GM21367 (cell line): ENCODE results near the gene HDAC9.

Experiments
- ATAC-seq: cut with Tn5 transposase; IDR thresholded peaks from one replicate; pipeline ENCODE4 v1.9.1; 2021; ENCODE audit not compliant: unreplicated experiment

The HDAC9 gene

DNA sequence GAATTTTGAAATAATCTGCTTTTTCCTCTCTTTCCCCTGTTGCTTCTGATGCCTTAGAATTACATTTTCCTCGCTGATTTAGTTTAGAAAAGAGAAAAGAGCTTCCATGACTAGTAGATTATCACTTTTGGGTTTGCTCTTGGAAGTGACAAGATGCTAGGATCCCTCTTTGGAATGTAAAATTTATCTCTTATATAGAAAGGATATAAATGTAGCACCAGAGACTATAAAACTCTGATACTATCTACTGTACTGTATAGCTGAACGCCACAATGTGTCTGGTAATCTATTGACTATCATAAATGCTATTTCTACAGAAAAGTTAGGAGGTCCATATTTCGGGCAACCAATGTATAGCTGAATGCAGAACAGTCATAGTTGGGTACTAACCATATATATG lies 1.1 kb upstream of the HDAC9 start:
- ATAC-seq: no peak

DNA sequence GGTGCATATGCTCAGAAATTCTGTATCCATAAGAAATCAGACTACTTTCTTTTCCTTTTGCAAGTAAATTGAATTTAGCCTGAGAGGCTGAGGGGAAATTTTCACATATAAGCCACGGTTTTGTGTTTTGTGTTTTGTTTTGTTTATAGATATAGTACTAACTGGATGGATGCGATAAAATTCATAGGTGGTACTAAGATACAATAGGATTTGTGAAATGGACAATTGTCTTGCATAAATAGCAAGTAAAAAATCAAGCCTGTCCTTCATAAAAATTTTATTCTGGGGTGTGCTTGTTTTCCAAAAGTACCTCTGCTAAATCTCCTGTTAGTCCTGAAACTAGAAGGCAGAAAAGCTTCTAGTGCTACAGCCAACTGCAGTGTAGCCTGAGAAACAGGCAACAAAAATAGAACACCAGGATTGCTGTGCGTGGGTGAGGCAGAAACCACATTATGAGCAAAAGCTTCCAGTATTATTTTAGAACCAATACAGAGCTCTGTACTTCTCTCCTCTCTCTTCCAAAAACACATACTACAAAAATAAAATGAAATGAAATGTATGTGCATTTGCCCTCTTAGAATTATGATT lies 634 bp upstream of the HDAC9 start:
- peak; percentile 42 for ATAC-seq

DNA sequence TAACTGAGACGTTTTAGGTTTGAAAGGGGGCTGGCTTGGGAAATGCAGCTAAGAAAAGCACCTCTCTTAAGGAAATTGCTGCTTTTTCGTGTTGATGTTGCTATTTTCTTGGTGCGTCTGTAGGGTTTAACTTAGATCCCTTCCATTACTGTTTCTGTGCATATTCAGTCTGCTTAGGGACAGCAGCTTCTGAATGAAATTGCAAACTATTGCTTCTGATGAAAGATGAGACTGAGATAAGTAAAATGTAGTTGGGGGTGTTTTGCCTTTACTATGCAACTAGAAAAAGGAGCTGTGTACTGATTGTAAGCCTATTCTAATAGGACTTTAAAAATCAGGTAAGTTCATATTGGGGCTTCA lies 772 bp downstream of the HDAC9 start:
- peak; percentile 2 for ATAC-seq

DNA sequence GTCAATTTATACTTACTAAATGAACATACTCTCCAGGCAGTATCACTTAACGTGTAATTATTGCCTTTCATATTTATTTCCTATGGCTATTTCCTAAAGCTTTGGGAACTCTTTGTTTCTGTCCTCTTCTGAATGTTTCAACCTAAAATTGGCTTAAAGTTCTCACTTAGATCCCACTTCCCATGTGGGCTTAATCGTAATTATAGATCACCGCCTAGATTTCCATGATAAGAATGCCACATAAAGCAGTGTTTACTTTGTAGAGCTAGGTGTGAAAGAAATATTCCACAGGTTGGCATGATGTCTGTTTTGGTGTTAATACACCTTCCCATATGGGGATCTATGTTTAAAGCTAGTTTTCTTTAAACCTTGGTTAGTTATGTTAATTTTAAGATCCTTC lies 1.5 kb downstream of the HDAC9 start:
- no peak for ATAC-seq

DNA sequence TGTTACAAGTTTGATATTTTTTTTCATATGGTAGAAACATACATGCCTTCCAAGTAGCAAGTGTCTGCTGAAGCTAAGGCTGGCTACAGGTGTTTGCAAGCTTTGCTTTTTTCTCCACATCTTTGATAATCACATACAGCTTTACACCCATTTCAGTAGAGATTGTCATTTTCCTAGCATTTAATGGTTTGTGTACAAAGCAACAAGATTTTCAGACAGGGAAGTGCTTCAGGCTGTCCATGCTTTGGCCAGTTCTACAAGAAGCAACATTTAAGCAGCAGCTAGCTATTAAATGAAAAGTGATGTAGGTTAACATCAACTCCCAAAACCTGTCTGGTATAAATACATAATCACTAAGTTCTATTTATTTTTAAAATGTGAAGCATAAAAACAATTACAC lies 2.3 kb downstream of the HDAC9 start:
- ATAC-seq: no peak

DNA sequence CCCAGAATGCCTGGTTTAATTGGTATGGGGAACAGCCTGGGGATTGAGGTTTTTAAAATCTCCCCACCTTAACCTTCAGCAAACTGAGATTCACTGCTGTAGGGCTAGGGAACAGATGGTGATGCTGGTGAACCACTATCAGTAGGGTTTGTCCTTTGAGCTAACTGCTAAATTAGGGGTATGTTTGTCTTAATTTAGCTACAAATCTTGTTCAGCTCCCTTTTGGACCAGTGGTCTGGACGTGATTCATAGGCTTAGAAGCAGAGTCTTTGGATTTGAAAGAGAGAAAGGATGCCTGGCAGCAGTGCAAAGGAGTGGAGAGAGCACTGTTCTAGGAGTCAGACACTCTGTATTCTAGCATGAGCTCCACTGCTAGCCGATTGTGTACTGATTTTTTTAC lies 2.8 kb downstream of the HDAC9 start:
- ATAC-seq: no peak

DNA sequence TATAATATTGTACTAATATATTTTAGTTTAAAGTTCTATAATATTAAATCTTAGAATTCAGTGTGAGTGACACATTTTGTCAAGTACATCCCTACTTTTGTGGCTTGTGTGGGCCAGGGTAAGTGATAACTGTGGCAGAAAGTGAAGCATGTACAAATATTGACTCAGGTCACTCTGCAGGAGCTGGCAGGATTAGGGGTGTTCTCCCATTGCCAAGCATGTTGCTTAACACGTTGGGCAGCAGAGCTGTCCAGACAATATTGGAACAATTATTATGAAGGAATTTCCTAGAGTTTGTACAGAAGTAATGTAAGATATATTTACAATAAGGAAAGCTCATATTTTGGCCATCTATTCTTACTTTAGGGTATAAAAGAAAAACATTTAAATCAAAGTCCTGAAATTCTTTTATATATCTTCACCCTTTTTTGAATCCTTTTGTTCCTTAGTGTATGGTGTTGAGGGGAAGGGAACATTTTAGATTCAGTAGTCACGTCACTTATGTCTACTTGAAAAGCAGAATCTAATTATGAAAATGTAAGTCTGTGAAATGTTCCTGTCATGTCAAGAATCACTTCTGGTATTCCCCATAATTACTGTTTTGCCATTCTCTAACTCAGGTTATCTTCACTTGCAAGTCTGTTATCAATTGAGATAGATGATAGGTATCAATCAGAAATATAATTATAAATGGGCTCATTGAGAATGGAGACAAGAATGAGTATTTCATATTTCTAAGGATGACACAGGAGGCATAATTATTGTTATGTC lies 4.0 kb downstream of the HDAC9 start:
- ATAC-seq: no peak

DNA sequence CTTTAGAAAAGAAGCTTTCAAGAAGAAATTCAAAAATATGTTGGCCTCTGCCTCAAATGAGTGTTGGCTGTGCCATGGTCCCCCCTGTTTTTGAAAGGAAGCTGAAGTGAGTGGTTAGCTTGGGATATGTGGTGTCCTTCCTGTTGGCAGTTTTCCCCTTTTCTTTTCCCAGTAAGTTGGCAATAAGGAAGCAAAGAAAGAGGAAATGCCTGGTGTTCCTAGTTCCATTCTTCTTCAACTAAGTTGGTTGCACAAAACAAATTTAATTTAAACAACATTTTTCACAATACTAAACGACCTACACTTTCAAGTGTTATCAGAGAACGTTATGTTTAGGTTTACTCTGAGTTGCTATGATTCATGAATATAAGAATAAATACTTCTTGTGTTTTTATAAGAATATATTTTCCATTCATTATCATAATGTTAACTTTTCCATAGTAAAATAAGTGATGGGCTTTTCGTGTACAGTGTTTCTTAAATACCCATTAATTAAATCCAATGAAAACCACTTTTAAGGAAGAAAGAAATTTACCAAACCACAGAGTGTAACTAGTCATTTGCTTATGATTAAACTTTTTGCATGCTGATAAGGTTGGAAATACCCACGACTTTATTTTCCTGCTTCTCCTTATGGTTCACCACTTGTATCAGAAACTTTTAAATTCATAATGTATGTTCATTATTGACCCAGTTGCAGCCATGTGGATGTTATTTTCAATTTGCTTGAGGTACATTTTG lies 7.7 kb downstream of the HDAC9 start:
- ATAC-seq: no peak

DNA sequence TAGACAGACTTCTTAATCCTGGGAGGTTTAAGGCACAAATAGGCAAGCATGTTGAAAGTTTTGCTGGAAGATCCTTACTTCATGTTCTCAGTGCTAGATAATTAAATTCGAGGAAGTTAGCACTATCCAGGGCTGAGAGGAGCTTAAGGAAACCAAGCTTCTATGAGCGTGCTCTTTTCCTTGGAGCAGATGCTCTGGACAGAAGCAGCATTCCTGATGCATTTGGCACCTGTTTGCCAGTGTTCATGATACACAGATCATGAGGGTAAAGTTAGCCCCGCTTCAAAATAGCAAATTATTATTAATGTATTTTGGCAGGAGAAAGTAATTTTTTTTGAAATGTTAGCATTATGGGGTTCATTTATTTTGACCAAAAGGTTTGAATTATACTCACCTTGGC lies 9.4 kb downstream of the HDAC9 start:
- ATAC-seq: no peak

DNA sequence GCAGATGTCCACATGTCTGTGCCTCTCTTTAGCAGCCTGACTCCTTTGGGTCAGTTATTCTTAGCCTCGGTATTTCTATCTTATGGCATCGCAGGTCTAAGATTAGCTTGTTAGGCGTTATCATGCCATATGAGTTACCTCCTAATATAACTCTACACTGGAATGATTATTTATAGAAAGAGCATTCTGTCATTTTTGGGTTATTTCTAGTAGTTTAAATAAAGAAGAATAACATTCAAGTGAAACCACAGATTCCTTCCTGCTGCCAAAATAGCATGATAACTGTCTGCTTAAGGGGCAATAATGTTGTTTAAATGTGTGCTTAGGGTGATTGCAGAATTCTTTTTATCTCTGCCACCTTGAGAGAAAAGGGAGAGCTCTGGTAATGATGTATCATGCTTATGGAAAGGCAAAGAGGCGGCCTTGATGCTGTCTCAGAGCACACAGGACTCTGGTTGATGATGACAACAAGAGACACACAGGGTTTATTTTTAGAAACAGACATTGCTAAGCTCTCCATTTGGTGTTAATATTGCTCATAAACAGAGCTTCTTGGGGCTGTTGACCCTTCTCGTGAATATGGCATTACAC lies 10.4 kb downstream of the HDAC9 start:
- ATAC-seq: peak; percentile 40

DNA sequence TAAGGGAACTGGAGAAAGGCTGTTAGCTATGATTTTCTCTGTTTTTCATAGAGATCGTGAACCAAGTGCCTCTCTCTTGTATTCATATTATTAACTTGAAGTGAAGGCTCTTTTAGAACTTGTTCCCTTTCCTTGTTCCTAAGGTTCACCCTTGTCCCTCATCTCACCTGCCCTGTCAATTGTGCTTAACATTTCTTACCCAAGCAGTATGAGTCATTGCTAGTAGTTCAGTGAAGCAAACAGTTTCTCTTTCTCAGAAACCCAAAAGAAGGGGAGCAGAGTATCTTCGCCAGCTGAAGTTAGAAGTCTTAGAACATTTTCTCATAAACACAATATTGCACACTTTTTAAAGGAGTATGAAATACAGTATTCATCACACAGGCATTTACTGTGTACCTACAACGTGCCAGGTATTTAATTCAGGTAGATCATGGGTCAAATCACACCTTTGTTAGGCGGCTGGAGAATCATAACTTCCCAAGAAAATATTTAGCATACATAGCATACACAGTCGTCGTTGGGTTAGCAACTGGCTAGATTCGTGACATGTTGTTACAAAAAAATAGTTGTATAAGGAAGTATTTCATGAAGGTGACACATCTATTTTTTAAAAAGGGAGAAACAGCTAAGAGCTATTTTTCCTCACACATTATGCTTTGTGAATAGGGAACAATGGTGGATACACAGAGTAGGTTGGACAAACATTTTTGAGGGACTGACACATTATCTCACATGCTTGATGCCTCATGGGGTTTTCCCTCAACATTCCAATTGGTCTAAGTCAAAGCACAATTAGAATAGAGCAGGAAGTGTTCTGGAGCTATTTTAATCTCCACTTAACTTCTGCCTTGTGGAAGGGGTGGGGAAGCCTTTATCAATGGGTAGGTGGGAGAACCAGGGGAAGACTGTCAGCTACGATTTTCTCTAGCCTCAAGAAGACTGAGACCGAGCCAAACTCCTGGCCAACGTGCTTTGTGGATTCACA lies 13.2 kb downstream of the HDAC9 start:
- peak; percentile 81 for ATAC-seq

DNA sequence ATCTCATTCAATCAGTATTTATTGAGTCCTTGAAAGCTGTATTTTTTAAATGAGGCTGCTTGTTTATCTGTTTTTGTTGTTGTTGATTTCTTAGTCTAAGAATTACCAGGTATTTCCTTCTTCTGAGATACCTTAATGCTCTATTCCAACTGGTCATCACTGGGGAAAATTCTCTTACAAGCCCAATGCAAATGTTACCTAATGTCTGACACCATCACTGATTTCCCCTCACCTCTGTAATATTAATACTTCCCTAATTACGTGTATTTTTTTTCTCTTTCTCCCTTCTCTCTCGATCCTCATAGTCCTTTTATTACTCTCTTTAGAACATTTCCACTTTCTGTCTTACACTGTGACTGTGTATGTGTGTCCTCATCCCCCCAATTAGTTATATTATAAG lies 13.9 kb downstream of the HDAC9 start:
- ATAC-seq: no peak

DNA sequence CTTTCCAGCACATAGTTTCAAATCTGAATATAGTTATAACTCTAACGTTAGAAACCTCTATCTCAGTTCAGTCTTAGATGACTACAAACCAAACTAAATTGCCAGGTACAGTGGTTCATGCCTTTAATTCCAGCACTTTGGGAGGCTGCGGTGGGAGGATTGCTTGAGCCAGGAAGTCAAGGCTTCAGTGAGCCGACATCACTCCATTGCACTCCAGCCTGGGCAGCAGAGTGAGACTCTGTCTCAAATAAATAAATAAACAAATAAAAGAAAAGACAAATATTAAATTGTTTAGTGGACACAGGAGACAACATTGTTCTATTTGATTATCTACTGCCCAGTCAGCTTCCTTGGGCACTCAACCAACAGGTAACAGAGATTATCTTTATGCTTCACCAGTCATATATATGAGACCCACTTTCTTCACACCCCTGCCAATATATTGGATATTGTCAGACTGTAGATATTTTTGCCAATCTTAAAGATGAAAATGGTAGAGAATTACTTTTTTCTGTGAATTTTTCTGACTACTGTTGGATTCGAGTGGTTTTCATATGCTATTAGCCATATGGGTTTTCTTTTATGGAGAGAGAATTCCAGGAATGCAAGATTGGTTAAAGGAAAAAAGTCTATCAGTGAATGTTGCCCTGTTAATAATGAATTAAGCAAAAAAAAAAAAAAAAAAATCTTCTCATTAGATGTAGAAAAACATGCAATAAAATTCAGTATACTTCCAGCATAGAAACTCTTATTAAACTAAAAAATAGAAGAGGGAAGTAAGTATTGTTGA lies 16.0 kb downstream of the HDAC9 start:
- ATAC-seq: no peak

DNA sequence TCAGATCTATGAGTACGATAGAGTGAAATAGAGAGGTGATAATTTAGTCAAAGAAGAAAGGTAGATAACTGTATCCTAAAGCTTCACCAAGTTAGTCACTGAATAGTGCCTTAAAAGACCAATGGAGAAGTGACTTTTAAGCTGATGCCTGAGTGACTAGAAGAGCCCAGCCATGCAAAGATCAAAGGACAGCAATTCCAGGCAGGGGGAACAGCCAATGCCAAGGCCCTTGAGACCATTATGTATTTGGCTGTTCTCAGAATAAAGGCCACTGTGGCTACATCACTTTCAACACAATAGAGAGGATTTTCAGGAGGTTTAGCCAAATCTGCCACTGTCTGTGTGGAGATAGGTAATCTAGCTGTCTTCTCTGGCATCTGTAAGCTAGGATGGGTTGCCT lies 17.8 kb downstream of the HDAC9 start:
- ATAC-seq: no peak

DNA sequence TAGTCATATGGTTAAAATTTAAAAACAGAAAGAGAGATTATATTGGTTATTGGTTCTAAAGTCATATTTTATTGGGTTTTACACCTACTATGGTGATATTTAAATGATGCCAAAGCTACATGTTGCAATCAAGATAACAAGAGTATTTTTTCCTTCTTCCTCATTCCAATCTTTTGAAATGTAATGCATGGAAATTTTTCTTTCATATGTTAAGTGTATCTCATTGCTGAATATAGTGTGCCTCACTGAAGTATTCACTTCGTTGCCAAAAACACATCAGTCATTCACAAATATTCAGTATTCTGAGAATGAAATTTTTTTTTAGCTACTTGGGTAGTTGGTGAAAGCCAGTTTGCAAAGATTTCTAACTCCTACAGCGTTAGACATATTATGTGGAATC lies 19.5 kb downstream of the HDAC9 start:
- no peak for ATAC-seq

DNA sequence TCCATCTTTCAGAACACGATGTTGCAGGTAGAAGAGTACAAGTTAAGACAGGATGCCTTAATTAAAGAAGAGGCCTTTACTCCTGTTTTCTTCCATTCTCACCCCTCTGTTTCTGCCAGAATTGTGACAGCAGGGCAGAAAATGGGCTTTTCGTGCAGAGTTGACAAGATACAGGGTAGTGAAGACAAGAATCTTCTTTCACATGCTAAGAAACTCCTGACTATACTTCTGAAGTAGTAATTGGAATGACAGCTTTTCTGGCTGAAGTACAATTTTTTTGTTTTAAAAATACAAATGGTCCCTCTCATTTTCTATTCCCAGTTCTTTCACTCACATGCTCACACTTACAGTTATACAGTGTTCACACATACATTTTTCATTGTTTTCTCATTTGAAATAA lies 22.1 kb downstream of the HDAC9 start:
- no peak for ATAC-seq

DNA sequence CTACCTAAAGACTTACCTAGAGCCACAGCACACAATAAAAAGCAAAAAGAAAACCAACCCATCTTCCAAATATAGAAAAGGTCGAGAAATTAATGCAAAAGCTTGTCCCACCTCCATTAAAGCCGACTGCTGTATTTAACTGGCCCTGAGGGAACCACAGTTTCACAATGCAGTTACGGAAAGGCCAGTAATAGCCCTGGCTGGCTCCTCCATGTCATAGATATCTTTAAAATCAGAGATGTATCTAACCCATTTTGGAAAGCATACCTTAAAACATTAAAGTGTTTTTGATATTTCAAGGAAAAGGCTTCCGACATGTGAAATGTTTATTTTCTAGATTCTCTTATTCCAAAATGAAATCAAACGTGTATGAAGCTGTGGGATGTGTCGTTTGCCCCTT lies 23.0 kb downstream of the HDAC9 start:
- no peak for ATAC-seq

DNA sequence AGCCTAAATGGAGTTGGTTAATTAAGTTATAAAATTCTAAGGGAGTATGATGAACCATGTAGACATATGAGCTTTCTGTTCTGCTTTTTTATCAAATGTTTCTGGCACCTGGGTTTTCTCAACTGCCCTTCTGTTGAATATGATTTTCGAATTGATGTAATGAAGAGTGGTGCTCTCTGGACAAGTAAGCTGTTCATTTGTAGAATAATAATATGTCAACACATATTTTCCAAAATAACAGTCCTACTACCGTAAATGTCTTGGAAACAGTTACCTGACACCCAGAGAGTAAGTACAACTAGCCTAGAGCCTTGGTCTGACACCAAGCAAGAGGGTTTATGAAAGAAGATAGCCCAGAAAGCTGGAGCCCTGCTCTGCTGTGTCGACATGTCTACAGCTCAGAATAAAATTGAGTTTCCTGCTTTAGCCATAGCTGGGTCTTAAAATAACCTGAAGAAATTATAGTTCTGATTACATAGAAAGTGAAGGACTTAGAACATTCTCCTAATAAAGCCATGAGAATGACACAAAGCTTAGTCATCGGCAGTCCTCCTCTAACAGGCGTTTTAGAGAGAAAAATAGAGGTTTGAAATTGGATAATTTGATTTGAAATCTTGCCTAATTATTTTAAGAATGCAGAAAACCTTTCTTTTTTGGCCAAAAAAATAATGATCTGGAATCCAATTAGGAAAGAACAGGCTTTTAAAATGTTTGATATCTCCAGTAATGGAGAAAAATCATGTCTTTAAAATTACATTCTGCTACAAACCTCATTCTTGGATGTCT lies 25.1 kb downstream of the HDAC9 start:
- ATAC-seq: peak; percentile 64

DNA sequence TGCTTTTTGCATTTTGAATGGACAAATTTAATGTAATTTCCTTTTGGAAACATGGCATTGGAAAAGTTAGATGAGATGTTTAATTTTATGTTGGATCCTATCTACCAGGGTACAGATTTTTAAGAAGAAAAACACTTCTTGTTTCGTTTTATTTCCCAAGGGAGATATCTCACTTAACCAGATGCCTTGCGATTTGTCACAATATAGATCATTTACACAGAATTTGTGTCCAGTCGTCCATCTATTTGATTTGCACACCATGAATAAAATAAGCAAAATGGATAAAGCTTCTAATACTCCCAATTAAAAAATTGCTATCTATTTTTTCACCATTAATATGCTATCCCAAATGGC lies 25.7 kb downstream of the HDAC9 start:
- ATAC-seq: no peak
